Measurements from ENCODE around the gene CXCR6. TPM values are rescaled to one million over a fixed set of nuclear protein-coding genes. Genes with fewer than 3 reads are reported as not detected.

Gene CXCR6
- total RNA-seq, 2 donors from 2014 or later, result not detected

DNA sequence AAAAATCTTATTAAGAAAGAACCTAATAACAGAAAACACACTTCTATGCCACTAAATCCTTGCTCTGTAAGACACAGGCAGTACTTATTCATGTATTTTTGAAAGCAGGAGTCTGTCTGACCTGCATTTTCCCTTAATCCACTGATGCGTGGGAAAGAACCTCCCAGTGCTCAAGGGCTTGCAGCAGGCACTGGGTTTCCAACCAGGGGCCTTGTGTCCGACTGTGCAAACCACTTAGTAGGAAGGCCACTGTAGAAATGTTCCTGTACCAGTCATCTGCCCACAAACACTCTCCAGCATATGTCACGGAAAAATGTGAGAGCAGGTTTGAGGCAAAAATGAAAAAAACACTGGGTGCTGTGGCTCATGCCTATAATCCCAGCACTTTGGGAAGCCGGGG, 12.4 kb downstream of the CXCR6 start:
- no peaks in the 10 kb centered on the region for H3K4me1 ChIP-seq (ENCODE audit: control insufficient read depth, insufficient read depth, low read length)
- no peaks in the 10 kb centered on the region for H3K27me3 ChIP-seq (ENCODE audit: control insufficient read depth, insufficient read depth, low read length, poor library complexity, severe bottlenecking)
- TF ChIP-seq, protein P1, sequence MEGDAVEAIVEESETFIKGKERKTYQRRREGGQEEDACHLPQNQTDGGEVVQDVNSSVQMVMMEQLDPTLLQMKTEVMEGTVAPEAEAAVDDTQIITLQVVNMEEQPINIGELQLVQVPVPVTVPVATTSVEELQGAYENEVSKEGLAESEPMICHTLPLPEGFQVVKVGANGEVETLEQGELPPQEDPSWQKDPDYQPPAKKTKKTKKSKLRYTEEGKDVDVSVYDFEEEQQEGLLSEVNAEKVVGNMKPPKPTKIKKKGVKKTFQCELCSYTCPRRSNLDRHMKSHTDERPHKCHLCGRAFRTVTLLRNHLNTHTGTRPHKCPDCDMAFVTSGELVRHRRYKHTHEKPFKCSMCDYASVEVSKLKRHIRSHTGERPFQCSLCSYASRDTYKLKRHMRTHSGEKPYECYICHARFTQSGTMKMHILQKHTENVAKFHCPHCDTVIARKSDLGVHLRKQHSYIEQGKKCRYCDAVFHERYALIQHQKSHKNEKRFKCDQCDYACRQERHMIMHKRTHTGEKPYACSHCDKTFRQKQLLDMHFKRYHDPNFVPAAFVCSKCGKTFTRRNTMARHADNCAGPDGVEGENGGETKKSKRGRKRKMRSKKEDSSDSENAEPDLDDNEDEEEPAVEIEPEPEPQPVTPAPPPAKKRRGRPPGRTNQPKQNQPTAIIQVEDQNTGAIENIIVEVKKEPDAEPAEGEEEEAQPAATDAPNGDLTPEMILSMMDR (conservative IDR thresholded peaks at IDR 0.05), result no peak
- H3K9me3 Mint-ChIP-seq, result no peaks in the 10 kb centered on the region
- no peak overlapping the region for H3K27ac Mint-ChIP-seq
- no peak overlapping the region for H3K4me3 Mint-ChIP-seq
- H3K4me1 Mint-ChIP-seq, result no peaks in the 10 kb centered on the region
- peaks cover 64% of the 10 kb centered on the region for H3K36me3 Mint-ChIP-seq (ENCODE audit: low read depth)
- WGBS, 2 experiments (ENCODE audit: insufficient coverage in 1 of 2, insufficient read length in 1 of 2), result 94 to 97% methylated on average over 3 to 4 of the region's 4 CpGs
- no peak for DNase-seq
- no peaks in the 10 kb centered on the region for H3K9me3 ChIP-seq (ENCODE audit: control insufficient read depth, low read length)
- H3K27me3 Mint-ChIP-seq (ENCODE audit: insufficient read depth), result no peaks in the 10 kb centered on the region
- H3K9ac ChIP-seq (ENCODE audit: extremely low read depth, low read length, poor library complexity, severe bottlenecking), result no peak overlapping the region
- peaks cover 87% of the 10 kb centered on the region for H3K36me3 ChIP-seq (ENCODE audit: control insufficient read depth, insufficient read depth, low read length)
- H3K27ac ChIP-seq (ENCODE audit: low read depth, low read length), result no peak overlapping the region
- H3K4me3 ChIP-seq (ENCODE audit: low read length), result no peak overlapping the region

DNA sequence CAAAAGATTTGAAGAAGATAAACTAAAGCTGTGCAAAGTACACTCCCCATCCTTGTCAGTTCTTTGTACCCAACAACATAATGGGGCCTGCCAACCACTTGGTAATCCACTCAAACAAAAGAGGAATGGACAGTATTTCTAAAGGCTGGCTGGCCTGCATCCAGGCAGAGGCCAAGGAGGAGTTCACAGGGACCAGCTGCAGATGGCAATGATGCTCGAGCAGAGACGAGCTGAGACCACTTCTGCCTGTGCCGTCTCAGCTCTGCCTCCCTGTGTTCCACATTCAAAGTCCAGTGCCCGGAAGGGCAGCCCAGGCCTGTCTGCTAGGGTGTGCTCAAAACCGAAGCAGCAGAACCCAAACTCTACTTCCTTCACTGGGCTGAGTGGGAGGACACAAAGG, 14.3 kb downstream of the CXCR6 start:
- H3K27ac Mint-ChIP-seq, result no peak overlapping the region
- H3K9me3 Mint-ChIP-seq, result no peaks in the 10 kb centered on the region
- no peak overlapping the region for H3K9ac ChIP-seq (ENCODE audit: extremely low read depth, low read length, poor library complexity, severe bottlenecking)
- H3K27me3 Mint-ChIP-seq (ENCODE audit: insufficient read depth), result no peaks in the 10 kb centered on the region
- H3K36me3 Mint-ChIP-seq (ENCODE audit: low read depth), result peaks cover 68% of the 10 kb centered on the region
- peaks cover 83% of the 10 kb centered on the region for H3K36me3 ChIP-seq (ENCODE audit: control insufficient read depth, insufficient read depth, low read length)
- TF ChIP-seq, protein P1 (conservative IDR thresholded peaks at IDR 0.05), result no peak
- H3K9me3 ChIP-seq (ENCODE audit: control insufficient read depth, low read length), result no peaks in the 10 kb centered on the region
- no peak overlapping the region for H3K4me3 Mint-ChIP-seq
- H3K4me3 ChIP-seq (ENCODE audit: low read length), result no peak overlapping the region
- no peaks in the 10 kb centered on the region for H3K27me3 ChIP-seq (ENCODE audit: control insufficient read depth, insufficient read depth, low read length, poor library complexity, severe bottlenecking)
- peak; percentile 13 for DNase-seq
- no peak overlapping the region for H3K27ac ChIP-seq (ENCODE audit: low read depth, low read length)
- 92 to 100% methylated on average over 4 to 5 of the region's 5 CpGs for WGBS, 2 experiments (ENCODE audit: insufficient coverage in 1 of 2, insufficient read length in 1 of 2)
- no peaks in the 10 kb centered on the region for H3K4me1 Mint-ChIP-seq
- H3K4me1 ChIP-seq (ENCODE audit: control insufficient read depth, insufficient read depth, low read length), result no peaks in the 10 kb centered on the region

DNA sequence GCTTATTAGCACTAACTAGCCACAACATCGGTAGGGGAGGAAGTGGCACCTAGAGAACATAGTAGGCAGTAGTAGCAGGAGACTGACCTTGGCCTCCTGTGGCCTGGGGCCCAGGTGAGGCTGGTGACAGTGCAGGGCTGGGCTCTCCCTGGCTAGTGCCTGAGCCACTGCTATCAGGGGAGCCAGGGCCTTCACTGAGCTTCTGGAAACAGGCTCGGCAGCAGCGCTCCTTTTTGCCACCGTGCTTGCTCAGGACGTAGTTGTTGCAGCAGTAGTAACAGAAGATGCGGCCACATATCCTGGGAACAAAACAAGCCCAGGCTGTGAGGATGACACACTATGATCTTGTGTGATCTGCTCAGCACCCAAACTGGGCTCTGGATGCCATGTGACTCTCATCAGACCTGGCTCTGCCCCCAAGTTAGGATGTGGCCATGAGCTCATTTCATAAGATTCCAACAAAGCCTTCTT, 15.1 kb downstream of the CXCR6 start:
- H3K27ac ChIP-seq (ENCODE audit: low read depth, low read length), result no peak overlapping the region
- no peak overlapping the region for H3K9ac ChIP-seq (ENCODE audit: extremely low read depth, low read length, poor library complexity, severe bottlenecking)
- H3K36me3 ChIP-seq (ENCODE audit: control insufficient read depth, insufficient read depth, low read length), result peaks cover 81% of the 10 kb centered on the region
- peak; percentile 22 for DNase-seq
- no peaks in the 10 kb centered on the region for H3K27me3 ChIP-seq (ENCODE audit: control insufficient read depth, insufficient read depth, low read length, poor library complexity, severe bottlenecking)
- H3K9me3 ChIP-seq (ENCODE audit: control insufficient read depth, low read length), result no peaks in the 10 kb centered on the region
- WGBS, 2 experiments (ENCODE audit: insufficient coverage in 1 of 2, insufficient read length in 1 of 2), result 93 to 98% methylated on average over 5 to 6 of the region's 6 CpGs
- no peak overlapping the region for H3K4me3 ChIP-seq (ENCODE audit: low read length)
- H3K4me1 ChIP-seq (ENCODE audit: control insufficient read depth, insufficient read depth, low read length), result no peaks in the 10 kb centered on the region
- TF ChIP-seq, protein P1 (conservative IDR thresholded peaks at IDR 0.05), result no peak
- Mint-ChIP-seq H3K27ac (no peak overlapping the region), H3K27me3 (ENCODE audit: insufficient read depth) (no peaks in the 10 kb centered on the region), H3K36me3 (ENCODE audit: low read depth) (peaks cover 69% of the 10 kb centered on the region), H3K4me3 (no peak overlapping the region), H3K9me3 (no peaks in the 10 kb centered on the region), H3K4me1 (no peaks in the 10 kb centered on the region)

All from endodermal cell (in vitro differentiated cells).